COLO829 (cell line): ENCODE results near the gene NFKB2.

Experiments
- DNase-seq: peaks from one replicate; pipeline ENCODE4 v3.0.0; 2012; ENCODE audit warnings: low spot score

The NFKB2 gene

GRCh38 chr10:102395400-102396316 lies at the start of gene NFKB2:
NFKB2 (plus strand) TSS chr10:102395705; CDS start chr10:102395960, 255 bp downstream.
- peak; percentile 80 for DNase-seq

- no peak for DNase-seq
Measured at GRCh38 chr10:102347236-102347828, 48.2 kb upstream of the NFKB2 start.

DNA sequence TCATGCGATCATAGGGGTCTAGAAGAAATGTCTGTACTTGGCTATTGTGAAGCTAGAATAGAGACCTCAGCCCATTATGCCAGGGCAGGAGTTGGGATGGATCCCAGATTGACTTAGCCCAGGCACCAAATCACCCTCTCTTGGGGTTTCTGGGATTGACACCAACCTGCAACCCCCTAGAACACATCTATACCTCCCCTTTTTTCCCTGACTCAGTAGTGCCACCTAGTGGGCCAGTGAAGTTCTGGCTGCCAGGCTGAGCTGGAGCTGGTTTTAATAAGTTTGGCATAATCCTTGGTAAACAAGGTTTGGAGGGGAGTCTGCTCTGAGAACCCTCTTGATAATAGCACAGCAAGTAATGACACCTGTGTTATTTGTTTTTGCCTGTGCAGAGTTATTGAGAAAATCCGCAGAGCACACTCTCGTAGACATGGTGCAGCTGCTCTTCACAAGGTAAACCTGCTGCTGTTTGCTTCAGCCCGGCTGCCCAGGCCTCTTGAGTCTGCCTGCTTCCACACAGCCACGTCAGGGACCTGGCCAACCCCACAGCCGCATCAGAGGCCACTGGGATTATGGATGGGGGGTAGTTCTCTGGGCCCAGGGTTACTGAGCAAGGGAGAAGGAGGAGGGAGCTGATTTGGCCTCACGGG lies 43.3 kb upstream of the NFKB2 start:
- DNase-seq: peak; percentile 24

- DNase-seq: no peak
Measured at GRCh38 chr10:102354451-102354850, 41.1 kb upstream of the NFKB2 start.

DNA sequence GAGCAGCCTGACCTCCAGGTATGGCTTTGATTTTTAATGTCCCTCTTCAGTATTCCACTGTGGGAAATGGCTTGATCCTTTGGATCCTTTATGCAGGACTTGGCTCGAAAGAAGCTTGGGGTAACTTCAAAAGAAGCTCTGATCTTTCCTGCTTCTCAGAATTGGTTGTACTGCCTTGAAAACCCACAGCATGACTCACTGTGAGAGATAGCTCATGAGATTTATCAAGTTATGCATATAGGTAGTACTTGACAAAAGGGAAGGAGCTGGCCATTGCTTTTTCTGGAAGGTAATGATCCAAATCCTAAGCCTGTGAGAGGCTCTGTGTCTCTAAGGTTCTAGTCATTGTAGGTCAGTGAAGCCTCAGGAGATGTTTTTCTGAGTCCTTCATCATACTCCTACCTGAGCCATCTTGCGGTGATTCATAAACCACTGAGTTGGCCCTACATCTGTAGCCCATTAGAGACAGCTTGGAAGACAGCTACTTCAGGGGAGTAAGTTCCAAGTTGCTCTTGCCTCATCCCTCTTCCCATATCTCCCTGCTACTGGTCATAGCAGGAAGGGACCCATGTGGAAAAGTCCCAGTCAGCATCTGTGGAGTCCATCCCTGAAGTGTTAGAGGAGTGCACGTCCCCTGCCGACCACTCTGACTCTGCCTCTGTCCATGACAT lies 36.7 kb upstream of the NFKB2 start:
- DNase-seq: no peak

DNA sequence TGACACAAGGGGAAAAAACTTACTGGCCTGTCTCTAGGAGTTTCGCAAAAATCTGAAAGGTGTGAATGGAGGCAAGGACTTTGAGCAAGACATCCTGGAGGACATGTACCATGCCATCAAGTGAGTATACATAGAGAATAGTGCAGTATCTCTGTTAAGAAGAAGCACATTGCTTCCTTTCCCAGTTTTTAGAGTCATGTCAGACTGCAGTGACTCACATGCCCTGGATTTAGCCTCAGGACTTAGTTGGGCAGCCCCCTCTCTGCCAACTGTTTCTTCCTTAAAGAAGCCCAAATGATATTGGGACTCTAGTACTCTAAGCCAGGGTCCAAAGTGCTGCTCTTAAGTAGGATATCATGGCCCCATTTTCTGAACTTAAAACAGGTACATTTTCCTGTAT lies 28.1 kb upstream of the NFKB2 start:
- DNase-seq: no peak

DNA sequence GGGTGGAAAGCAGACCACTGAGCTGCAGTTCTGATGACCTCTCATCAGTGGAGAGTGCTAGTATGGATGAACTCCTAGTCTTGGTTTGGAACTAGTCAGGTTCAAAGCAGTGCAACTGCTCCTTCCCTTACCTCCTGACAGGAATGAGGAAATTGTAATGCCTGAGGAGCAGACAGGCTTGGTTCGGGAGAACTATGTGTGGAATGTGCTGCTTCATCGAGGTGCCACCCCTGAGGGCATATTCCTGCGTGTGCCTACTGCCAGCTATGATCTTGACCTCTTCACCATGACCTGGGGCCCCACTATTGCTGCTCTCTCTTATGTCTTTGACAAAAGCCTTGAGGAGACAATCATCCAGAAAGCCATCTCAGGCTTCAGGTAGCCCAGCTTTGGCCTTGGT lies 27.4 kb upstream of the NFKB2 start:
- DNase-seq: no peak

DNA sequence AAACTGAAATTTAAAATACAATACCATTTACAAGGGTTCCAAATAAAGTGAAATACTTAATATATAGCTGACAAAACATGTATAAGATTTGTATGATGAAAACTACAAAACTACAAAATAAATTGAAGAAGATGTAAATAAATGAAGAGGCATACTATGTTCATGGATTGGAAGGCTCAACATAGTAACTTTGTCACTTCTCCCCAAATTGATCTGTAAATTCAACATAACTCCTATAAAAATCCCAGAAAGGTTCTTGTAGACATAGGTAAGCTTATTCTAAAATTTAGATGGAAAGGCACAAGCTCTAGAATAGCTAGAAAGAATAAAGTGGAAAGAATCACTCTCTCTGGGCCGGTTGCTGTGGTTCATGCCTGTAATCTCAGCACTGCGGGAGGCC lies 24.2 kb upstream of the NFKB2 start:
- DNase-seq: no peak

GRCh38 chr10:102375250-102375649 lies 20.3 kb upstream of the NFKB2 start:
- no peak for DNase-seq

- DNase-seq: no peak
Measured at GRCh38 chr10:102375867-102376266, 19.6 kb upstream of the NFKB2 start.

DNA sequence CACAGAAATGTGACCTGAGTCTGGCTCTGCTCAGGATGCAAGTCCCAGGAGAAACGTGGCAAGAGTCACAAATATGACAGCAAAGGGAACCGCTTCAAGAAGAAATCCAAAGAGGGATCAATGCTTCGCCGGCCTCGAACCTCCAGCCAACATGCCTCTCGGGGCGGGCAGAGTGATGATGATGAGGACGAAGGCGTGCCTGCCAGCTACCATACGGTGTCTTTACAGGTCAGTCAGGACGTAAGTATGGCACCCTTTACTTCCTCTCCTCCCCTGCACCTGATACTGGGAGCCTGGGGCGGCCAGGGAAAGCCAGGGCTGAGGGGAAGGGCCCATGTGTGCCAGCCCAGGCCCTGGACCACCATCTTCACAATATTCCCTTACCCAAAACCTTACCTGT lies 18.6 kb upstream of the NFKB2 start:
- DNase-seq: no peak

- no peak for DNase-seq
Measured at GRCh38 chr10:102379383-102379782, 16.1 kb upstream of the NFKB2 start.

DNA sequence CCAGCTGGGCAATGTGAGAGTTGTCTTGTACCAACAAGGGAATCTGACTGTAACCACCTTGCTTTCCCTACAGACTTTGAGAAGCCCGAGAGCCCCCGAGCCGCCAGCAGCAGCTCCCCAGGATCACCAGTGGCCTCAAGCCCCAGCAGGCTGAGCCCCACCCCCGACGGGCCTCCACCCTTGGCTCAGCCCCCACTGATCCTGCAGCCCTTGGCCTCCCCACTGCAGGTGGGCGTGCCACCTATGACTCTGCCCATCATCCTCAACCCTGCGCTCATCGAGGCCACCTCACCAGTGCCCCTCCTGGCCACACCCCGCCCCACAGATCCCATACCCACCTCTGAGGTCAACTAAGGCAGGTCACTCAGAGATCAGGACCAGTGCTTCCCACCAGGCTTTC lies 13.5 kb upstream of the NFKB2 start:
- no peak for DNase-seq

GRCh38 chr10:102382871-102383270 lies 12.6 kb upstream of the NFKB2 start:
- DNase-seq: no peak

DNA sequence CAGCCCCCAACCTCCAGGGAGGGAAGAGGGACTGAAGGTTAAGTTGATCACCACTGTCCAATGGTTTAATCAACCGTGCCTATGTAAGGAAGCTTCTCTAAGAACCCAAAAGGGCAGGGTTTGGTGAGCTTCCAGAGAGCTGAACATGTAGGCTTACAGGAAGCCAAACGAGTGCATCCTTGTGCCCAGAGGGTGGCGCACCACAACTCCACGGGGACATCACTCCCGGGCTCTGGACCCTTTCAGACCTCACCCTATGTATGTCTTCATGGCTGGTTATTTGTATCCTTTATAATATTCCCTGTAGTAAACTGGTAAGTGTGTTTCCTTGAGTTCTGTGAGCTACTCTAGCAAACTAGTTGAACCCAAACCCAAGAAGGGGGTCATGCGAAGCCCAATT lies 11.5 kb upstream of the NFKB2 start:
- no peak for DNase-seq

- no peak for DNase-seq
Measured at GRCh38 chr10:102384606-102385429, 10.7 kb upstream of the NFKB2 start.

GRCh38 chr10:102389894-102390293 lies 5.6 kb upstream of the NFKB2 start:
- no peak for DNase-seq

- DNase-seq: no peak
Measured at GRCh38 chr10:102392306-102392705, 3.2 kb upstream of the NFKB2 start.

DNA sequence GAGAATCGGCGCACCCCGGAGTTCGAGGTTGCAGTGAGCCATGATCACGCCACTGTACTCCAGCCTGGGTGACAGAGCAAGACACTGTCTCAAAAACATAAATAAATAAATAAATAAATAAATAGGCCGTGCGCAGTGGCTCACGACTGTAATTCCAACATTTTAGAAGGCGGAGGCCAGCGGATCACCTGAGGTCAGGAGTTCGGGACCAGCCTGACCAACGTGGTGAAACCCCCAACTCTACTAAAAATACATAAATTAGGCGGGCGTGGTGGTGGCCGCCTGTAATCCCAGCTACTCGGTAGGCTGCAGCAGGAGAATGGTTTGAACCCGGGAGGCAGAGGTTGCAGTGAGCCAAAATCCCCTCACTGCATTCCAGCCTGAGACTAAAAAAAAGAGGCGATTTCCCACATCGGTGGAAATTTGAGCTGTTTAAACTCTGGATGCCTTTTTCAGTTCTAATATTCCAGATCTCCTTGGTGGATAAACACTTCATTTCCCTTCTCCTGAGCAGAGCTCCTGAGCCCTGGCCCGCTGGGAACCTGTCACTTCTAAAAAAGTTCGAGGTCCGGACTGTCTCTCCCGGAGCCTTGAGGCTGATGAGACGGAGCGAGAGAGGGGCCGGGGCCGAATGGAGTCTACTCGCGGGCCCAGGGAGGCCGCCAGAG lies 2.0 kb upstream of the NFKB2 start:
- DNase-seq: no peak

GRCh38 chr10:102394079-102394800 lies 1.3 kb upstream of the NFKB2 start:
- peak; percentile 63 for DNase-seq
